Measurements from ENCODE around the gene THTPA.
"Not testable (repeated sequence)": the region's sequence is repeated elsewhere in the genome, so short reads cannot be mapped to it uniquely, and the experiment has no call there.

The THTPA gene

GRCh38 chr14:23583761-23584526 lies 27.9 kb downstream of the THTPA start:
- DNase-seq (ENCODE audit: low read depth in 2 of 2) = not testable (repeated sequence)

GRCh38 chr14:23584527-23585203 lies 28.6 kb downstream of the THTPA start:
- not testable (repeated sequence) for DNase-seq (ENCODE audit: low read depth in 2 of 2)

GRCh38 chr14:23588884-23589598 lies 33.0 kb downstream of the THTPA start:
- peak; percentile 54 to 67 for DNase-seq (ENCODE audit: low read depth in 2 of 2)

- no peak for DNase-seq (ENCODE audit: low read depth in 2 of 2)
Measured at GRCh38 chr14:23589606-23590005, 33.5 kb downstream of the THTPA start.

GRCh38 chr14:23590198-23590597 lies 34.1 kb downstream of the THTPA start:
- no peak for DNase-seq (ENCODE audit: low read depth in 2 of 2)

- not testable (repeated sequence) for DNase-seq (ENCODE audit: low read depth in 2 of 2)
Measured at GRCh38 chr14:23594191-23594590, 38.1 kb downstream of the THTPA start.

- no peak for DNase-seq (ENCODE audit: low read depth in 2 of 2)
Measured at GRCh38 chr14:23600322-23600707, 44.2 kb downstream of the THTPA start.

GRCh38 chr14:23600806-23601205 lies 44.7 kb downstream of the THTPA start:
- no peak for DNase-seq (ENCODE audit: low read depth in 2 of 2)

GRCh38 chr14:23601424-23601823 lies 45.4 kb downstream of the THTPA start:
- DNase-seq (ENCODE audit: low read depth in 2 of 2) = no peak

- no peak for DNase-seq (ENCODE audit: low read depth in 2 of 2)
Measured at GRCh38 chr14:23601845-23602180, 45.7 kb downstream of the THTPA start.

- no peak for DNase-seq (ENCODE audit: low read depth in 2 of 2)
Measured at GRCh38 chr14:23602181-23603095, 46.4 kb downstream of the THTPA start.

- no peak for DNase-seq (ENCODE audit: low read depth in 2 of 2)
Measured at GRCh38 chr14:23603103-23603502, 47.0 kb downstream of the THTPA start.

GRCh38 chr14:23604148-23604547 lies 48.1 kb downstream of the THTPA start:
- DNase-seq (ENCODE audit: low read depth in 2 of 2) = no peak

- no peak for DNase-seq (ENCODE audit: low read depth in 2 of 2)
Measured at GRCh38 chr14:23604675-23605170, 48.7 kb downstream of the THTPA start.

- DNase-seq (ENCODE audit: low read depth in 2 of 2) = no peak
Measured at GRCh38 chr14:23605931-23606585, 50.0 kb downstream of the THTPA start.

- no peak for DNase-seq (ENCODE audit: low read depth in 2 of 2)
Measured at GRCh38 chr14:23608454-23608853, 52.4 kb downstream of the THTPA start.

- DNase-seq (ENCODE audit: low read depth in 2 of 2) = no peak
Measured at GRCh38 chr14:23609001-23609400, 52.9 kb downstream of the THTPA start.

GRCh38 chr14:23609411-23610089 lies 53.5 kb downstream of the THTPA start:
- not testable (repeated sequence) for DNase-seq (ENCODE audit: low read depth in 2 of 2)
